Activated T-helper 1 cell treated with anti-CD3 and anti-CD28 coated beads, Interleukin-12 subunit alpha, Interleukin-12 subunit beta, Interleukin-2, Interleukin-4 antibody, amounts not matched to agents 30 ng/mL and 10 ng/mL and 1 ng/mL, durations not matched to agents 14 hours and 24 hours and 36 hours (primary cell): ENCODE data around the gene SH3RF3. TPM values are rescaled to one million over a fixed set of nuclear protein-coding genes. Genes with fewer than 3 reads are reported as not detected.

Experiments used
- DNase-seq: peaks from one replicate; pipeline ENCODE4 v3.0.0; 2021; ENCODE audit warnings: low spot score
- H3K27ac Mint-ChIP-seq: one replicate; pipeline ENCODE4 v1.8.0; 2021; ENCODE audit warnings: mild to moderate bottlenecking, mixed read lengths
- H3K27me3 Mint-ChIP-seq: one replicate; pipeline ENCODE4 v1.8.0; 2022; ENCODE audit warnings: mild to moderate bottlenecking, moderate library complexity, mixed read lengths; ENCODE audit not compliant: insufficient read depth
- H3K36me3 Mint-ChIP-seq: one replicate; pipeline ENCODE4 v1.8.0; 2021; ENCODE audit warnings: low read depth, mixed read lengths
- H3K4me1 Mint-ChIP-seq: one replicate; pipeline ENCODE4 v1.8.0; 2021; ENCODE audit warnings: low read depth, mixed read lengths
- H3K4me3 Mint-ChIP-seq: one replicate; pipeline ENCODE4 v1.8.0; 2021; ENCODE audit warnings: mild to moderate bottlenecking, moderate library complexity, mixed read lengths
- H3K9me3 Mint-ChIP-seq: one replicate; pipeline ENCODE4 v1.8.0; 2021; ENCODE audit warnings: mixed read lengths
- intact Hi-C: fragments of 100-400 bp; cut with micrococcal nuclease; formaldehyde crosslinking; loops from one replicate; pipeline ENCODE4 v1.15.1; 2024
- total RNA-seq: library from RNA; stranded (reverse); gene quantifications from 2 replicates; pipeline ENCODE4 v1.2.3, GENCODE V29; 2022

The SH3RF3 gene
- total RNA-seq, 1 donor from 2014 or later = 0.39 TPM

- no peaks in the 10 kb centered on the region for H3K9me3 Mint-ChIP-seq
- no peak for DNase-seq
- H3K27me3 Mint-ChIP-seq = peaks cover 1% of the 10 kb centered on the region
- no peak overlapping the region for H3K27ac Mint-ChIP-seq
- no peak overlapping the region for H3K4me3 Mint-ChIP-seq
- intact Hi-C loops = no loop called here
- H3K36me3 Mint-ChIP-seq = no peaks in the 10 kb centered on the region
- H3K4me1 Mint-ChIP-seq = no peaks in the 10 kb centered on the region
These were observed 264.0 kb downstream of the SH3RF3 start for GRCh38 chr2:109392816-109393661.

- Mint-ChIP-seq H3K27me3 (peaks cover 1% of the 10 kb centered on the region), H3K9me3 (no peaks in the 10 kb centered on the region), H3K27ac (no peak overlapping the region), H3K4me3 (no peak overlapping the region), H3K4me1 (no peaks in the 10 kb centered on the region), H3K36me3 (no peaks in the 10 kb centered on the region)
- no peak for DNase-seq
- intact Hi-C loops = no loop called here
These were observed 264.6 kb downstream of the SH3RF3 start for GRCh38 chr2:109393662-109393972.

GRCh38 chr2:109395494-109396201 lies 266.6 kb downstream of the SH3RF3 start:
- intact Hi-C loops = no loop called here
- H3K27ac Mint-ChIP-seq = no peak overlapping the region
- H3K36me3 Mint-ChIP-seq = no peaks in the 10 kb centered on the region
- peaks cover 1% of the 10 kb centered on the region for H3K27me3 Mint-ChIP-seq
- H3K9me3 Mint-ChIP-seq = no peaks in the 10 kb centered on the region
- no peaks in the 10 kb centered on the region for H3K4me1 Mint-ChIP-seq
- no peak for DNase-seq
- no peak overlapping the region for H3K4me3 Mint-ChIP-seq

- Mint-ChIP-seq H3K27ac (no peak overlapping the region), H3K36me3 (no peaks in the 10 kb centered on the region), H3K27me3 (peaks cover 1% of the 10 kb centered on the region), H3K4me1 (no peaks in the 10 kb centered on the region), H3K4me3 (no peak overlapping the region), H3K9me3 (no peaks in the 10 kb centered on the region)
- no peak for DNase-seq
- intact Hi-C loops = no loop called here
These were observed 267.5 kb downstream of the SH3RF3 start for GRCh38 chr2:109396202-109397180.

- no peaks in the 10 kb centered on the region for H3K4me1 Mint-ChIP-seq
- H3K27ac Mint-ChIP-seq = no peak overlapping the region
- H3K36me3 Mint-ChIP-seq = no peaks in the 10 kb centered on the region
- DNase-seq = no peak
- intact Hi-C loops = no loop called here
- H3K27me3 Mint-ChIP-seq = peaks cover 1% of the 10 kb centered on the region
- H3K9me3 Mint-ChIP-seq = no peaks in the 10 kb centered on the region
- no peak overlapping the region for H3K4me3 Mint-ChIP-seq
These were observed 268.9 kb downstream of the SH3RF3 start for GRCh38 chr2:109397893-109398292.

- Mint-ChIP-seq H3K4me1 (no peaks in the 10 kb centered on the region), H3K27ac (no peak overlapping the region), H3K4me3 (no peak overlapping the region), H3K9me3 (no peaks in the 10 kb centered on the region), H3K36me3 (no peaks in the 10 kb centered on the region), H3K27me3 (peaks cover 1% of the 10 kb centered on the region)
- no peak for DNase-seq
- intact Hi-C loops = no loop called here
These were observed 269.5 kb downstream of the SH3RF3 start for GRCh38 chr2:109398366-109399015.

GRCh38 chr2:109399066-109399465 lies 270.1 kb downstream of the SH3RF3 start:
- intact Hi-C loops = no loop called here
- no peaks in the 10 kb centered on the region for H3K4me1 Mint-ChIP-seq
- no peak for DNase-seq
- H3K4me3 Mint-ChIP-seq = no peak overlapping the region
- H3K27me3 Mint-ChIP-seq = peaks cover 1% of the 10 kb centered on the region
- no peaks in the 10 kb centered on the region for H3K36me3 Mint-ChIP-seq
- H3K27ac Mint-ChIP-seq = no peak overlapping the region
- no peaks in the 10 kb centered on the region for H3K9me3 Mint-ChIP-seq

- Mint-ChIP-seq H3K36me3 (no peaks in the 10 kb centered on the region), H3K27ac (no peak overlapping the region), H3K9me3 (no peaks in the 10 kb centered on the region), H3K27me3 (peaks cover 5% of the 10 kb centered on the region), H3K4me1 (no peaks in the 10 kb centered on the region), H3K4me3 (no peak overlapping the region)
- no peak for DNase-seq
- intact Hi-C loops = no loop called here
These were observed 271.1 kb downstream of the SH3RF3 start for GRCh38 chr2:109400102-109400501.

- peaks cover 5% of the 10 kb centered on the region for H3K27me3 Mint-ChIP-seq
- DNase-seq = no peak
- no peaks in the 10 kb centered on the region for H3K4me1 Mint-ChIP-seq
- no peak overlapping the region for H3K4me3 Mint-ChIP-seq
- no peak overlapping the region for H3K27ac Mint-ChIP-seq
- no peaks in the 10 kb centered on the region for H3K36me3 Mint-ChIP-seq
- H3K9me3 Mint-ChIP-seq = no peaks in the 10 kb centered on the region
- intact Hi-C loops = no loop called here
These were observed 272.4 kb downstream of the SH3RF3 start for GRCh38 chr2:109401370-109401769.

- Mint-ChIP-seq H3K9me3 (no peaks in the 10 kb centered on the region), H3K4me3 (no peak overlapping the region), H3K27me3 (peaks cover 4% of the 10 kb centered on the region), H3K27ac (no peak overlapping the region), H3K4me1 (no peaks in the 10 kb centered on the region), H3K36me3 (no peaks in the 10 kb centered on the region)
- no peak for DNase-seq
- intact Hi-C loops = no loop called here
These were observed 273.2 kb downstream of the SH3RF3 start for GRCh38 chr2:109402180-109402579.

GRCh38 chr2:109402980-109403840 lies 274.2 kb downstream of the SH3RF3 start:
- Mint-ChIP-seq H3K27ac (no peak overlapping the region), H3K9me3 (no peaks in the 10 kb centered on the region), H3K36me3 (no peaks in the 10 kb centered on the region), H3K27me3 (peaks cover 4% of the 10 kb centered on the region), H3K4me3 (no peak overlapping the region), H3K4me1 (no peaks in the 10 kb centered on the region)
- DNase-seq = no peak
- intact Hi-C loops = no loop called here

- intact Hi-C loops = no loop called here
- DNase-seq = no peak
- H3K4me1 Mint-ChIP-seq = no peaks in the 10 kb centered on the region
- H3K27me3 Mint-ChIP-seq = peaks cover 4% of the 10 kb centered on the region
- H3K4me3 Mint-ChIP-seq = no peak overlapping the region
- H3K27ac Mint-ChIP-seq = no peak overlapping the region
- no peaks in the 10 kb centered on the region for H3K9me3 Mint-ChIP-seq
- H3K36me3 Mint-ChIP-seq = no peaks in the 10 kb centered on the region
These were observed 274.8 kb downstream of the SH3RF3 start for GRCh38 chr2:109403841-109404201.
